NCI-H146 treated with DMSO at 0.1 percent for 48 hours (cell line): ENCODE results near the gene FAF2.

Source experiments
- DNase-seq: peaks from one replicate; lab custom pipeline; 2025; ENCODE audit not compliant: unreplicated experiment; lab: John Stamatoyannopoulos, UW

The FAF2 gene

DNA sequence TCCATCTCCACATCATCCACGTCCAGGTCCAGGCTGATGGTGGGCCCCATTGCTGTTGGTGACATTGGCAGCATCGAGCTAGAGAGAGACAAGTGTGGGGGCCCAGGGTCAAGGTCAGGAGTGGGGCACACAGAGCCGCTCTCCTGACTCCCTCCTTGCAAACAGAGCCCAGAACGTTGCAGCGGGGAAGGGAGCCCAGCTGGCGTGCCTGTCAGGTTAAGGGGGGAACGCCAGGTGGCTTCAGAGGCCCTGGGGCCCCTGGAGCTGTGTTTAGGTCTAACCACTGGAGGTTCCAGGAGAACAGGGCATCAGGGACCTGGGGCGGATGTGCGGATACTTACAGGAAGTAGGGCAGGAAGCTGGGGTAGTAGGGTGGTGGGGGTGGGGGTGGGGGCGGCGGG lies 81.6 kb downstream of the FAF2 start:
- DNase-seq: no peak

DNA sequence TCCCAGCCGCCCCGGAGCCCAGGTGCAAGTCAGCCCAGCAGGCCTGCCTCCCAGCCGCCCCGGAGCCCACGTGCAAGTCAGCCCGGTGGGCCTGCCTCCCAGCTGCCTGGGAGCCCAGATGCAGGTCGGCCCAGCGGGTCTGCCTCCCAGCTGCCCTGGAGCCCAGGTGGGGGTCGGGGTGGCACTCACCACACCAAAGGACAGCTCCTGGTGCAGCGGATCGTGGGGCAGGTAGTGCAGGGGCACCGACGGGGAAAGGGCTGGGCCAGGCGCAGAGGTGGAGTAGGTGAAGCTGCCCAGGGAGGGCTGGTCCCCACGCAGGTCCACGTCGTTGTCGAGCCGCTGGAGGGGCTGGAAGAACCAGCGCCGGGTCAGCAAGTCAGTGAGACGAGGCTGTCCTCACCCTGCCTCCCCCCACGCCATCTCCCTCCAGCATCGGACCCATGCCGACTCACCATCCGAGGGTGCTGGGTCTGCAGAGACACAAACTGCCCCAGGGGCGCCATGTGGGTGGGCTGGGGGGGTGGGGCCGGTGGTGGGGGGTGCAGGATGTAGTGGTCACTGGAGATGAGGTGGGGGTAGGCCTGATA lies 82.3 kb downstream of the FAF2 start:
- no peak for DNase-seq

- DNase-seq: no peak
These were observed 83.1 kb downstream of the FAF2 start for GRCh38 chr5:176530983-176531901.

DNA sequence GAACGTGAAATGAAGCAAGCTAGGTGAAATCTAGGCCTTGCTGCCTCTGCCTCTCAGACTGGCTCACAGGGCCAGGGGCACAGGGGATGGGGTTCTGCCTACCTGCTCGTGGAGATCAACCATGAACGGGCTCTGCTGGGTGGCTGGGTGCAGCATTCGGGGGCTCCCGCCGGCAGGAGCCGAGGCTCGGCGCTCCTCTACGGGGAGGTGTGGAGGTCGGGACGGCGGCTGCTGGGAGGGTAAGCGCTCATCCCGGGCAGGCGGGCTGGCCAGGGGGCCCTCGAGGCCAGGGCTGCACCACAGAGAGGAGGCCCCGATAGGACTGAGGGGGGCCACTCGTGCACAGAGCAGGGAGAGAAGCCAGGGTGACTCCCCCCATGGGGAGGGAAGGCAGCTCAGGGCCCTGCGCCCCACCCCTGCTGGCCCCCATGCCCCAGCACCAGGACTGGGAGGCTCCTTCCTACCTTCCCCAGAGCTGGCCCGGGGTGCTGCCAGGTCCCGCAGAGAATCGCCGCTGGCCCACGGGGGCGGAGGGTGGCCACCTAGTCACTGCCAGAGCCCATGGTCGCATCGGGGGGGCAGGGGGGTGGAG lies 83.8 kb downstream of the FAF2 start:
- DNase-seq: no peak

GRCh38 chr5:176532795-176533194 lies 84.6 kb downstream of the FAF2 start:
- no peak for DNase-seq

DNA sequence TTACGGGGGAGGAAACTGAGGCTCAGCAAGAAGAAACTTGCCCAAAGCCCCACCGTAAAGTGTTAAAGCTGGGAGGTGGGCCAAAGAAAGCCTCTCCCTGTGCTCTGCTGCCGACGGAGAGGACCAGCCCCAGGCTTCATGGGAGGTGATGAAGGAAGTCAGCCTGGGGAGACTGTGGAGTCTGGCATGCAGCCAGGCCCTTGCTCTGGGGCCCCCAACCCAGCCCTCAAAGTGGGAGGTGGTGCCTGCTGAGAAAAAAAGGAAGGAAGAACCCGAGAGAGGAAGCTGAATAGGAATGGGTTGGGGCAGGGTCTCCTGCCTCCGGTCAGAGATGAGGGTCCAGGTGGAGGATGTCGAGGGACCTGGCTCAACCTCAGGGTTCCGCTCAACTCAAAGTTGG lies 85.2 kb downstream of the FAF2 start:
- DNase-seq: no peak

GRCh38 chr5:176533894-176534611 lies 85.9 kb downstream of the FAF2 start:
- DNase-seq: no peak

DNA sequence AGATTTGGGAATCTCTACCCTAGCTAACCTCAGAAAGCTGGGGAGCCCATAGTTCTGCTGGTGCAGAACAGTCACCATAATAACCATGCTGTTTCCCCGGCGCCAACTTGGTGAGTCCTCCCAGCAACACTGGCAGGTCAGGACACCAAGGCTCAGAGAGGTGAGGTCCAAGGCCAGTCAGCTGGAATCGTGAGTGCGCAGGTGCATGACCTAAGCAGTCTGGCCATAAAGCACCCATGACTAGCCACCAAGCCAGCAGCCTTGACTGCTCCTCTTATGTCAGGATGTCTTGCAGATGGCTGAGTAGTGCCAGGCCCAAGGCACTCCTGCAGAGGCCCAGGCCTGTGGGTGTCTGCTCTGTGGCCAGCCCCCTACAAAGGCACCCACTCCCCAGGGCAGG lies 86.5 kb downstream of the FAF2 start:
- no peak for DNase-seq

DNA sequence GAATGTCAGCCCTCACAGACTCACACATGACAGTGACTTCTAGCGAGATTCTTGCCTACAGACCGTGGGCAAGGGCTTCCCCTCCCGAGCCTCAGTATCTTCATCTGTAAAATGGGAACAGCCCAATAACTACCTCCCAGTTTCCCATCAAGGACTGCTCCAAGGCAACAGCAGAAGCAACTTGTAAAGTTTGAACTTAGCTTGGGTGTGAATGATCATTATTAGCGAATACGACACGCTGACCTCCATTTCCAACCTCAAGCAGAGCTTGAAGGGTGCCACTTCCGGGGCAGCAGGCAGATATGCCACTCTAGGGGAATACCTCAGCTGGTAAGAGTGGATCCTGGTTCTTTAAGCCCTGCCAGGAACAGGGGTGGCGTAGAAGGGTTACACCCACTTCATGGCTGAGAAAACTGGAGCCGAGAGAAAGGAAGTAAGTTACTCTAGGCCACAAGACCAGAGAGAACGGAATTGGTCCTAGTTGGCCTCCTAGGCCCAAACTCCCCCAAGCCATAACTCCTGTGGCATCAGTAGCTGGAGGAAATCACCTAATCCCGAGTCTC lies 87.0 kb downstream of the FAF2 start:
- no peak for DNase-seq

DNA sequence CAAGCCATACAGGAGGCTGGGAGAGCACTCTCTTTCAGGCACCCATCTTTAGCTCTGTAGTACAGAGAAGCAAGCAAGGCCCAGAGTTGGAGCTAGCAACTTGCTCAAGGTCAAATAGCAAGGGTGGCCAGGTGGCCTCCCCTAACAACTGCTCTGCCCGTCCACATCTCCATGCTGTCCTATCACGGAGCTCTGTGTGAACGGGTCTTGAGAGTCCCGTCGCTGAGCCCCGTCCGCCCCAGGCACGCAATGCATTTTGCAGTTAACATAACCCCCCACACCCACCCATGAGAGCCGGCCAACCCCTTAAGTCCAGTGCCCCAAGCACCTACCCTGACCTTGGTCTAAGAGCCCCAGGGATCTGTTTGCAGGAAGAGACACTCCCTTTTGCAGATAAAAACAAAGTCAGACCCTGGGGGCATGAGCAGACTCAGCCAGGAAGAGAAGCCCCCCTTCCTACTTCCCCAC lies 87.5 kb downstream of the FAF2 start:
- DNase-seq: no peak

DNA sequence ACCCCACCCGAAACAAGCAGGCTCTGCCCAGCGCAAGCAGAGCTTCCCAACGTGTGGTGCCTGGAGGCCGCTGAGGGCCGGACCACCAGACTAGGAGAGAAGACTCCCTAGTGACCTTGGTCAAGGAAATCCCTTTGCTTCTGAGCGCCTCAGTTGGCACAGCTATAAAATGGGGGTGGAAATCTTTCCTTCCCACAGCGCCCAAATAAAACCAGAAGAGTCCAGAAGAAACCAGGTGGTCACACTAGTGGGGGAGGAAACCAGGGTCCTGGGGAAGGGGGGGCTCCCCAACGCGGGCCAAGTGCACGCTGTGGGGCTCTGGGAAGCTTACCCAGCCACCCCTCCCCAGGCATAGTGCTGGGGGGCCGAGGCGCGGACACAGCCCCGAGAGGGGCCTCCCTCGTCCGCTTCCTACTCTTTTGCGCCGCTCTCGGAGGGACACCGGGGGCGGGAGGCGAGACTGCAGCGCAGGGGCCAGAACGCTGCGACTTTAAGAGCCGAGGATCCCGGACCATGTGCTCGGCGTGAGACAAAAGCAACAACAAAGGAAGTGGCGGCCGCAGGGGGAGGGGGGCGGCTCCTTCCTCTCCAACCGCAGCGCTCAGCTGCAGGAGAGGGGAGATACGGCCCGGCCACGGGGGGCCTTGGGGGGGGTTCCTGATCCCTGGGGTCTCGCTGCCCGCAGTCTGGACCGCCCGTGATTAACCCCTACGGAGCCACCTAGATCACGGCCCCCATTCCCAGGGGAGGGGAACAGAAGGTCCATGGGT lies 88.1 kb downstream of the FAF2 start:
- DNase-seq: no peak

DNA sequence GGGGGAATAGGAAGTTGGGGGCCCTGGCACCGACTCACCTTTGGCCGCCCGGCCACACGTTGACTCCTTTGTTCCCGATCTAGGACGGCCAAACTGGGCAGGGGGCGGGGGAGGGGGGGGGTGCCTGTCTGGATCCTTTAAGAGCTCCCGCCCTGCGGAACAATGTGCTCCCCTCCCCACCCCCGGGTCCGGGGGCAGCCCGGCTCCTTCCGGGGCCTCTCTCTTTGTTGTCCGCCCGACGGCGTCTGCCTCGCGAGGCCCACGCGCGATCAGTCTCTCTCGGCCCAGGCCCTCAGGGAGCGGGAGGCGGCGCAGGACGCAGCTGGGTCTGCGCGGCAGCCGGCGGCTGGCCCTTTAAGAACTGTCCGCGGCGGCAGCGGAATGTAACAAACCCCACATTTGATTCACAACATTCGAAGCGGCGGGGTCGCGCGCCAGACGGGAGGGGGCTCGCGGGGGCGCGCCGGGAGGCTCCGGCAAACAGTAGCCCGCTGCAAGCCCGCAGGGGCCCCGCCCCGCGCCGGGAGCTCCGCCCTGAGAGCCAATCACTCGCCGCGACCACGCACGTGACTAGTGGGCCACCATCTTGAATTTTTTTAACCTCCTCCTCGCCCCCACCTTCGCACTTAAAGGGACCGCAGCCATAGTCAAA lies 88.8 kb downstream of the FAF2 start, which contains the start of gene RNF44:
Gene RNF44 (minus strand): TSS at position 501 of the 652 bp plus-strand sequence. CDS start 4,930 bp downstream, outside the sequence.
- peak; percentile 86 for DNase-seq

DNA sequence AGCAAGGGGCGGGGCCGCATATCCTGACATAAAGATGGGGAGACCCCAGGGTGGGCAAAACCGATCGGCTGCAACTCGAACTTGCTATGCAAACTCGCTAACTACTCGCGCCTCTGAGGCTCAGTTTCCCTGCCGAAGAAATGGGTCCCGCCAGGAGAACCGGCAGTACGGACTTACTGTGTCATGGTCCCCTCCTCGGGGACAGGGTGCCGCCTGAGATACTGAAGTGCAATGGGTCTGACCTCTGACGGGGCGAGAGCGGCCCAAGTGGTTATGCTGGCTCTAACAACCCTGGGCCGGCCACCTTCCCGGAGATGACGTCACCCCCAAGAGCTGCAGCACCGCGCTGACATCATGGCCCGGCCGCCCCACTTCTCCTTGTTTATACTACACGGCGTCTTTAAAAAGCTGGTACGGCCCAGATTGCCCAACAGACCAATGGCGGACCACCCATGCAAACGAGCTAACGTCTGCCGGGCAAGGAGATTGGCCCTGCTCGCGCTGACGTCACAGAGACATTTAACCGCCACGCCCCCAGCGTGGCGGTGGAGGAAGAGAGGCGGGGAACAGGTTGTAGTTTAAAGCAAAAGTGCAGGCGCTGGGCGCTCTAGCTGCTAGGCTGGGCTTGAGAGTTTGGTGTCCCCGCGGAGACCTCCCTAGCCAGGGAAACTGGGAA lies 89.5 kb downstream of the FAF2 start:
- DNase-seq: peak; percentile 94

DNA sequence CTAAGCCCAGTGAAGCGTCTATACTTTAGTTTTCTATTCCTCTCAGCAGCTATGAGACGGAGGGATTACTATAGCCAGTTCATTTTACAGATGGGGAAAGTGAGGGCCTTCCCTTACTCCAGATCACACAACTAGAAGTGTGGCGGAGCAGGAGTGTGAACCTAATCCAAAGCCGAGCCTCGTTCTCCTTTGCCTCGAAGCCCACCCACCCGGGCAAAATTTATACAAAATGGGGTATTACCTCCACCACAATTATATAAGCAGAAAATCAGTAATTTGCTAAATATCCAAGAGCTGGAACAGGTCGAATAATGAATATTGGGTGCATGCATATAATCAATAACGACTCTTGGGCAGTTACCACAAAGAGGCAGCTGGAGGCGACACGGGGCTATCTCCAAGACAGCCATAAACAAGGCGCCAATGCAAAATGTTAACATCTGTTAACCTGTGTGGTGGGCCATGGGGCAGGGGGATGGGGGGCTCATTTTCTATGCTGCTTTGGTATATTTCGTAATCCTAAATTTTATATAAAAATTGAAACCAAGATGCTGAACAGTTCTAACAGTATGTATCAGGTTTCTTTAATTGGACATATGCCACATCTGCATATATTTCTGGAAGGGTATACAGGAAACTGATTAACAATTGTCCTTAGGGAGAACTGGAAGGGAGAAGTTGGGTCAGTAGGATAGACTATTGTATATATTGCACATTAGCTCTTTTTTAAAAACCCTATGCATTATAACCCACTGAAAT lies 90.2 kb downstream of the FAF2 start:
- DNase-seq: no peak

- DNase-seq: no peak
These were observed 90.8 kb downstream of the FAF2 start for GRCh38 chr5:176538989-176539384.

- no peak for DNase-seq
These were observed 92.3 kb downstream of the FAF2 start for GRCh38 chr5:176540476-176540899.

DNA sequence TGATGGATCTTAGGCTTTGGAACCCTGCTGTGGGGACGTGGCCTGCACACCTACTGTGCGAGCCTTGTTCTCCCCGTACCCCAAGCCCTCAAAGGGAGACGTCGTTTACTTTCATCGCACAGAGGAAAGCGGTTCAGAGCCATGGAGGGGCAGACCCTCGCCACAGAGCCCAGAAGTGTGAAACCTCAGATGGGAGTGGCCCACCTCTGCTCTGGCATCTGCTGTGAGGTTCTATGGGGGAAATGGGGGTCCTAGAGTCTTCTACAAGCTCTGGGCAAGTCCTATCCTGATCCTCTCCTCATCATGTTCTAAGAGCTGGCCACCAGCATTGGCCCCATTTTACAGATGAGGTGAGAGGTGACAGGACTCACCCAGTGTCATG lies 92.8 kb downstream of the FAF2 start:
- no peak for DNase-seq

DNA sequence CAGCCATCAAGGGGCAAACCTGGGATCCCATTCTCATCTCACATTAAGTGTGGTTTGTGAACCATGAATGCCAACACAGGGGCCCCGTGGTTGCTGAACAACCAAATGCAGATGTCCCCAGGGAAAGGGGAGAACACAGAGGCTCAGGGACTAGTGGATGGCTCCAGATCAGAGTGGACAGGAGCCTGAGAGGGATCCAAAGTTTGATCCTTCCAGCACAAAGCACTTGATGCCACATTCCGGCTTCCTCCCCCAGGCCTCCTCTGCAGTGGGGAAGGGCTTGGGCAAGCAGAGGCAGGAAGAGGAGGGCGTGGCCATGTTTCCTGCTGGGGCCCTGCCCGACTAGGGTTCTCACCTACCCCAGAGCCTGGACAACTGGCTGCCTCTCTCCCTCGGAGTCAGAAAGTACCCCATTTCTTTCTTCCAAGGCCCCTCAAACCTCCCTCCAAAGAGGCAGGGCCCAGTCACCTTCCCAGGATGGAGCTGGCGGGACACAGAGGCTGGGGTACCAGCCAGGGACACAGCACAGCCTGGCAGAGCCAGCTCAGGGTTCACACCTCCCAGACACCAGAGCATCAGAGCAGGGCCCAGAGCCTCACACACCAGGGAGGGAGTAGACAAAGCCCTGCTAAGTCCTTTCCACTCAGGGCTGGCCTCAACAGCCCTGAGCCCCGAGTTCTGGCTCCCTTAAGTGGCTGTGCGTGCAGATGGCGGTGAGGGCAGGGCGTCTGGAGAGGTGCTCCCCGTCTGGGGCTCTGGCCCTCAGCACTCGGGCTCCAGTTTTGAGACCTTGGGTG lies 93.4 kb downstream of the FAF2 start:
- no peak for DNase-seq
